Natural killer cell (primary cell): ENCODE data around the gene TAAR8. TPM values are rescaled to one million over a fixed set of nuclear protein-coding genes. Genes with fewer than 3 reads are reported as not detected.

Experiments used
- ATAC-seq, 3 donors: fragments of 150-1000 bp in 2 of 3; fragments of 200-7000 bp in 1 of 3; cut with Tn5 transposase; 1 replicate in 1 of 3; 2 replicates in 2 of 3; pipeline ENCODE4 v1.10.0; 2021; ENCODE audit warnings: mild to moderate bottlenecking in 2 of 3, moderate library complexity in 2 of 3
- DNase-seq, 2 donors: peaks; one replicate each; pipeline versions ENCODE4 v3.0.0 to v3.0.0-alpha.2; 2013 to 2021; ENCODE audit warnings: mixed read lengths in 1 of 2
- H3K27ac ChIP-seq: one replicate; pipeline ENCODE4 v1.5.1; 2013; ENCODE audit warnings: mild to moderate bottlenecking, low read length
- H3K27me3 ChIP-seq: one replicate; pipeline ENCODE4 v1.6.1; 2013; ENCODE audit warnings: low read length; ENCODE audit not compliant: control insufficient read depth, insufficient read depth
- H3K36me3 ChIP-seq: one replicate; pipeline ENCODE4 v1.6.1; 2013; ENCODE audit warnings: low read length; ENCODE audit not compliant: control insufficient read depth, insufficient read depth
- H3K4me1 ChIP-seq: one replicate; pipeline ENCODE4 v1.6.1; 2013; ENCODE audit warnings: low read length; ENCODE audit not compliant: control insufficient read depth, insufficient read depth
- H3K4me3 ChIP-seq: one replicate; pipeline ENCODE4 v1.5.1; 2013; ENCODE audit warnings: low read length
- H3K9me3 ChIP-seq: one replicate; pipeline ENCODE4 v1.6.1; 2013; ENCODE audit warnings: low read length; ENCODE audit not compliant: control insufficient read depth, insufficient read depth
- H3K27ac Mint-ChIP-seq, 2 donors: one replicate each; pipeline ENCODE4 v1.8.0; 2022; ENCODE audit warnings: mild to moderate bottlenecking in 2 of 2, mixed read lengths in 2 of 2, moderate library complexity in 1 of 2
- H3K27me3 Mint-ChIP-seq, 2 donors: one replicate each; pipeline ENCODE4 v1.8.0; 2022; ENCODE audit warnings: low read depth in 2 of 2, mixed read lengths in 2 of 2
- H3K36me3 Mint-ChIP-seq: one replicate; pipeline ENCODE4 v1.8.0; 2022; ENCODE audit warnings: mixed read lengths
- H3K4me1 Mint-ChIP-seq, 2 donors: one replicate each; pipeline ENCODE4 v1.8.0; 2022; ENCODE audit warnings: mixed read lengths in 2 of 2
- H3K4me3 Mint-ChIP-seq: one replicate; pipeline ENCODE4 v1.8.0; 2022; ENCODE audit warnings: mild to moderate bottlenecking, moderate library complexity, mixed read lengths
- H3K9me3 Mint-ChIP-seq, 2 donors: one replicate each; pipeline ENCODE4 v1.8.0; 2022; ENCODE audit warnings: mixed read lengths in 2 of 2
- WGBS: methylation state at CpG from one replicate; pipeline ENCODE4 v1.1.7; 2013; ENCODE audit warnings: missing lambda C conversion rate; ENCODE audit not compliant: insufficient coverage; 5-methylcytosine and 5-hydroxymethylcytosine counted together
- intact Hi-C: fragments of 100-400 bp; cut with micrococcal nuclease; formaldehyde crosslinking; loops from one replicate; pipeline ENCODE4 v1.14.2; 2022
- total RNA-seq, 4 donors: library from RNA; stranded (reverse); fragments of 120-200 nt in 1 of 4; gene quantifications; one replicate each; pipeline versions ENCODE4 v1.2.3 to v1.2.4, GENCODE V29; 2013 to 2022
- TF ChIP-seq, protein P1 (sequence below): fragments of 200-600 bp; IDR thresholded peaks from one replicate; pipeline ENCODE4 v1.8.0; 2022; ENCODE audit warnings: antibody characterized with exemption

Gene TAAR8
- total RNA-seq, 3 donors from 2014 or later (not counting 1 experiment from before 2014, with no cell fraction given) = not detected

DNA sequence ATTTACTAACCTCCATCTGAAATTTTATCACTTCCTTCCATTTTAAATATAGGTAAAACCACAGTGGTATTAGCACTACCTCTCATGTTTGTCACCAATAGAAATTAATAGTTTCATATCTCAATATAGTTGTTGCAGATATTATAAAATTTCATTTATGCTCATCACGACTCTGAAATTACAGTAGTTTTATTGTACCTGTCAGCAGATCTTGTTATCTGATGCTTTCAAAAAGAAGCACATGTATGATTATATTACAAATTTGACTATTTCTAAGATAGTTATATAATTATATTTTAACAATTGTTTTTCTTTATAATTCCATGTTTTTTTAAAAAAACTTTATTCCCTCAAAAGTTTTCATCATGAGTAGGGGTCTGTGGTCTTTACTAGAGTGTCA is 32.2 kb downstream of the TAAR8 start:
- TF ChIP-seq, protein P1, sequence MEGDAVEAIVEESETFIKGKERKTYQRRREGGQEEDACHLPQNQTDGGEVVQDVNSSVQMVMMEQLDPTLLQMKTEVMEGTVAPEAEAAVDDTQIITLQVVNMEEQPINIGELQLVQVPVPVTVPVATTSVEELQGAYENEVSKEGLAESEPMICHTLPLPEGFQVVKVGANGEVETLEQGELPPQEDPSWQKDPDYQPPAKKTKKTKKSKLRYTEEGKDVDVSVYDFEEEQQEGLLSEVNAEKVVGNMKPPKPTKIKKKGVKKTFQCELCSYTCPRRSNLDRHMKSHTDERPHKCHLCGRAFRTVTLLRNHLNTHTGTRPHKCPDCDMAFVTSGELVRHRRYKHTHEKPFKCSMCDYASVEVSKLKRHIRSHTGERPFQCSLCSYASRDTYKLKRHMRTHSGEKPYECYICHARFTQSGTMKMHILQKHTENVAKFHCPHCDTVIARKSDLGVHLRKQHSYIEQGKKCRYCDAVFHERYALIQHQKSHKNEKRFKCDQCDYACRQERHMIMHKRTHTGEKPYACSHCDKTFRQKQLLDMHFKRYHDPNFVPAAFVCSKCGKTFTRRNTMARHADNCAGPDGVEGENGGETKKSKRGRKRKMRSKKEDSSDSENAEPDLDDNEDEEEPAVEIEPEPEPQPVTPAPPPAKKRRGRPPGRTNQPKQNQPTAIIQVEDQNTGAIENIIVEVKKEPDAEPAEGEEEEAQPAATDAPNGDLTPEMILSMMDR = no peak
- Histone ChIP-seq H3K36me3 (no peaks in the 10 kb centered on the region), H3K9me3 (no peaks in the 10 kb centered on the region), H3K27me3 (no peaks in the 10 kb centered on the region), H3K4me1 (no peaks in the 10 kb centered on the region), H3K27ac (no peak overlapping the region), H3K4me3 (no peak overlapping the region)
- Mint-ChIP-seq H3K27me3 (peaks cover 11 to 30% of the 10 kb centered on the region in 2 donors), H3K36me3 (no peaks in the 10 kb centered on the region), H3K27ac (no peak overlapping the region), H3K4me1 (no peaks in the 10 kb centered on the region), H3K4me3 (no peak overlapping the region), H3K9me3 (no peaks in the 10 kb centered on the region)
- intact Hi-C loops = no loop called here
- WGBS = no CpG with 5 or more reads among the region's 1 CpG
- DNase-seq (no peak), ATAC-seq (no peak)

DNA sequence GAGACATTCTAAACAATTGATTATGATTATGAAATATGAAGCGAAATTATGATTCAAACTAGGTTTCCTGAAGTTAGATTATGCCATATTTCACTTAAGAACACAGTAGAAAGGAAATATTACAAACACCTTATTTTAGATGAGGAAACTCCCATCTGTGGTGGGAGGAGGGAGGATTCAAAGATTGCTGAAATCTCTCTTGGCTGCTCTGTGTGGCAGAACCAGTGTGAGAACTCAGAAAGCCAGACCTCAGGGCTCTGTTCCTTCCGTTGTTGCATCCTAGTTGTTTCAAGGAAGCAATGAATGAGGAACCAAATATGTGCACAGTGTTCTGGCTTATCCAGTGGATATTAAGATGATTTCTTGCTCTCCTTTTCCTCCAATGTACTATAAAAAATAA is 35.0 kb downstream of the TAAR8 start:
- Mint-ChIP-seq H3K27me3 (peaks cover 13 to 23% of the 10 kb centered on the region in 2 donors), H3K27ac (no peak overlapping the region), H3K4me3 (no peak overlapping the region), H3K9me3 (no peaks in the 10 kb centered on the region), H3K36me3 (no peaks in the 10 kb centered on the region), H3K4me1 (no peaks in the 10 kb centered on the region)
- intact Hi-C loops = no loop called here
- ATAC-seq (peak in 1 of 3 donors; percentile 44), DNase-seq (no peak)
- H3K27me3 ChIP-seq = no peaks in the 10 kb centered on the region
- TF ChIP-seq, protein P1 = no peak
- no peak overlapping the region for H3K27ac ChIP-seq
- no peaks in the 10 kb centered on the region for H3K9me3 ChIP-seq
- WGBS = 33% methylated on average over 1 of the region's 2 CpGs
- no peaks in the 10 kb centered on the region for H3K36me3 ChIP-seq
- no peaks in the 10 kb centered on the region for H3K4me1 ChIP-seq
- no peak overlapping the region for H3K4me3 ChIP-seq

DNA sequence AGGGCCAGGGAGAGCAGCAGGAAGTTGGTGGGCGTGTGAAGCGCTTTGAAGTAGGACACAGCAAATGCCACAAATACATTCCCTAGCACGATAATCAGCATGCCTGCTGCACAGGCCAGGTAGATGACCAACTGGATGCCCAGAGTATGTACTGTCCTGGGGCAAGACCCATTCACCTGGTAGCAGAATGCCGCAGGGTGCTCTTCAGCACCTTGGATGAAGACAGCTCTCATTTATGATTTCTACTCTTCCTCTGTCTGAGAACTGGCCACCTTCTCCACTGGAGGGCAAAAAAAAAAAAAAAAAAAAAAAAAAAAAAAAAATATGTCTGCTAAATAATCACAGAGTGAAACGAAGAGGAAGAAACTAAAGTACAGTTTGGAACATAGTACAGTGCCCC is 37.0 kb downstream of the TAAR8 start, which contains the start of gene TAAR5:
TAAR5 (minus strand) TSS at position 288 of the 400 bp plus-strand sequence; CDS start at position 233, 55 bp downstream.
- Mint-ChIP-seq H3K27ac (no peak within 1 kb of the TSS), H3K36me3 (no peaks in the 10 kb centered on the region), H3K4me1 (peaks cover 0 to 7% of the 10 kb centered on the region in 2 donors), H3K9me3 (no peaks in the 10 kb centered on the region), H3K4me3 (no peak within 1 kb of the TSS), H3K27me3 (peaks cover 9 to 23% of the 10 kb centered on the region in 2 donors)
- Histone ChIP-seq H3K4me1 (no peaks in the 10 kb centered on the region), H3K27me3 (no peaks in the 10 kb centered on the region), H3K4me3 (no peak within 1 kb of the TSS), H3K36me3 (no peaks in the 10 kb centered on the region), H3K9me3 (no peaks in the 10 kb centered on the region), H3K27ac (no peak within 1 kb of the TSS)
- ATAC-seq (no peak), DNase-seq (no peak)
- intact Hi-C loops = no loop called here
- 89% methylated on average over 5 of the region's 5 CpGs for WGBS
- TF ChIP-seq, protein P1 = no peak

DNA sequence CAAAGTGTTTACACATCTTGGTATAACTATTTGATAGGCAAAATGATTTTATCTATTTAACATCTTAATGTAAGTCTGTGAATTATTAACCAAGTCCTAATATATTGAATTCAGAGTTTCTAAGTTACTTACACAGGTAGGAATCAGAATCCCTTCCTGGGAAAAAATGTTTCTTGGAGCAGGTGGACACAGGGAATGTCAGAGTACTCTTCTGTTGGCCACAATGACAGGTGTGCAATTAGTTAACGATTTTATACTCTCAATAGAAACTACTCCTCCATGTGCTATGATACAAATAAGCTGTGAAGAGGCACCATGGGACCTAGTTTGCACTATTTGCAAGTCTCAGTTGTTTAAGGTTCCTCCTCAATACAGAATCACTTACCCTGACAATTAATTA is 37.9 kb downstream of the TAAR8 start:
- Histone ChIP-seq H3K27ac (no peak overlapping the region), H3K4me1 (no peaks in the 10 kb centered on the region), H3K36me3 (no peaks in the 10 kb centered on the region), H3K4me3 (no peak overlapping the region), H3K27me3 (no peaks in the 10 kb centered on the region), H3K9me3 (no peaks in the 10 kb centered on the region)
- DNase-seq = no peak
- H3K36me3 Mint-ChIP-seq = no peaks in the 10 kb centered on the region
- ATAC-seq = no peak
- H3K4me3 Mint-ChIP-seq = no peak overlapping the region
- peaks cover 9 to 23% of the 10 kb centered on the region in 2 donors for H3K27me3 Mint-ChIP-seq
- WGBS = no CpG with 5 or more reads among the region's 1 CpG
- no peak overlapping the region for H3K27ac Mint-ChIP-seq
- intact Hi-C loops = no loop called here
- peaks cover 0 to 7% of the 10 kb centered on the region in 2 donors for H3K4me1 Mint-ChIP-seq
- H3K9me3 Mint-ChIP-seq = no peaks in the 10 kb centered on the region
- TF ChIP-seq, protein P1 = no peak
